ENCODE results near the gene FGF18.
A peak's percentile ranks its signal among the peaks of the same experiment; 100 is the strongest.
"Not testable (repeated sequence)": the region's sequence is repeated elsewhere in the genome, so short reads cannot be mapped to it uniquely, and the experiment has no call there.

The FGF18 gene

DNA sequence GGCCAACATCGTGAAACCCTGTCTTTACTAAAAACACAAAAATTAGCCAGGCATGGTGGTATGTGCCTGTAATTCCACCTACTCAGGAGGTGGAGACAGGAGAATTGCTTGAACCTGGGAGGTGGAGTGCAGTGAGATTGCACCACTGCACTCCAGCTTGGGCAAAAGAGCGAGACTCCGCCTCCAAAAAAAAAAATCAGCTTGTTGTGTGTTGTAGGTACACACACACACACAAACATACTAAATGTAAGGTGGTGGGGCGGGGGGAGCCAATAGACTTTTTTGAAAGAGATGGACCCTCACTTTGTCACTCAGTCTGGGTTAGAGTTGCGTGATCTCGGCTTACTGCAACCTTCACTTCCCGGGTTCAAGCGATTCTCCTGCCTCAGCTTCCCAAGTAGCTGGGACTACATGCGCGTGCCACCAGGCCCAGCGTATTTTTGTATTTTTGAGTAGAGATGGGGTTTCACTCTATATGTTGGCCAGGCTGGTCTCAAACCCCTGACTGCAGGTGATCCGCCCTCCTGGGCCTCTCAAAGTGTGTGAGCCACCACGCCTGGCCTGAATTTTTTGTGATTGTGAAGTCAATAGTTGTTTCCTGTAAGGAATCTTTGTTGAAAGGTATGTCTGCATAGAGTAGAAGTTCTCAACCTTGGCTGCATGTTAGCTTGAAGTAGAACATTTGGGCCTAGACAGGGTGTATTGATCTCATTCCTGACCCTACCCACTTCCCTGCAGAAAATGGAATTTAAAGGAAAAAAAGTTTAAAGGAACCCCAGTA lies 18.1 kb upstream of the FGF18 start:
- DNase-seq = no peak

DNA sequence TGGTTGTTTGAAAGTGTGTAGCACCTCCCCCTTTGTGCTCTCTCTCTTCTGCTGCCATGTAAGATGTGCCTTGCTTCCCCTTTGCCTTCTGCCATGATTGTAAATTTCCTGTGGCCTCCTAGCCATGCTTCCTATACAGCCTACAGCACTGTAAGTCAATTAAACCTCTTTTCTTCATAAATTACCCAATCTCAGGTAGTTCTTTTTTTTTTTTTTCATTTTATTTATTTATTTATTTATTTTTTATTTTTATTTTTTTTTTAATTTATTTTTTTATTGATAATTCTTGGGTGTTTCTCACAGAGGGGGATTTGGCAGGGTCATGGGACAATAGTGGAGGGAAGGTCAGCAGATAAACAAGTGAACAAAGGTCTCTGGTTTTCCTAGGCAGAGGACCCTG lies 16.7 kb upstream of the FGF18 start:
- not testable (repeated sequence) for DNase-seq

- DNase-seq = no peak
Observed at GRCh38 chr5:171405615-171406014, 13.8 kb upstream of the FGF18 start.

DNA sequence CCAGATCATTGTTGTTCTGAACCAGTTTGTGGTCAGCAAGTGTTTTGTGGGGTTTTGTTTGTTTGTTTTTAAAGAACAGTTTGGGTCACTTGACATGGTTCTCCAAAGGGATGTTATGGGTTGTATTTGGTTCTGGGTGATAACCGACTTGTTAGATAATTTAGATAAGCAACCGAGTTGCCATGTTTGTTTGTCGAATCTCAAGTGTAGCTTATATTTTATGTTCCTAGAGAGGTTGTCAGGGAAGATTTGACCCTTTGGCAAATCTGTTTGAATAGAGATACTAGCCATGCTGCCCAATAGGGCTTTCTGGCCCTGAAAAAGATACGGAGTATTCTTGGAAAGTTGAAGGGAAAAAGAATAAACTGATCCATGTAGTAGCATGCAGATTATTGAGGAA lies 12.2 kb upstream of the FGF18 start:
- no peak for DNase-seq

DNA sequence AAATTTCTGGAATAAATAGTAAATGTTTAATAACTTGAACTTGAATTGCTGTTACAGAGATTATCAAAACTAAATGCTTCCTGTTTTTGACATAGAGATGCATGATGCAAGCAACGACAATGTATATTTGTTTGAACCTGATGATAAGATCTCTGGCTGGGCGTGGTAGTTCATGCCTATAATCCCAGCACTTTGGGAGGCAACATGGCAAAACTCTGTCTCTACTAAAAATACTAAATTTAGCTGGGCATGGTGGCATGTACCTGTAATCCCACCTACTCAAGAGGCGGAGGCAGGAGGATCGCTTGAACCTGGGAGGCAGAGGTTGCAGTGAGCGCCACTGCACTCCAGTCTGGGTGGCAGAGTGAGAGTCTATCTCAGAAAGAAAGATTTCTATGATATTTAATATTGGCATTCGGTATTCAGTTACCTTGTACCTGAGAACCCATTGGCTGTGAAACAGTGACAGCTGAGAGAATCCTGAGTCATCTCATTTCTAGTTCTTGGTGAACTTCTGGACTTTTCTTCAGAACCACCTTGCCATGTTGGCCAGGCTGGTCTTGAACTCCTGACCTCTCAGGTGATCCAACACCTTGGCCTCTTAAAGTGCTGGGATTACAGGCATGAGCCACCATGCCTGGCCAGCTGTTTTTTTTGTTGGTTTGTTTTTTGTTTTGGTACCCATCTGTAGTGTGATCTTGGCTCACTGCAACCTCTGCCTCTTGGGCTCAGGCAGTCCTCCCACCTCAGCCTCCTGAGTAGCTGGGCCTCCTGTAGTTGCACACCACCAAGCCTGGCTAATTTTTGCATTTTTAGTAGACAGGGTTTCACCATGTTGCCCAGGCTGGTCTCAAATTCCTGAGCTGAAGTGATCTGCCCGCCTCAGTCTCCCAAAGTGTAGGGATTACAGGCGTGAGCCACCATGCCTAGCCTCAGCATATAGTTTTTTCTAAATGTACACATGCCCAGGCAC lies 10.0 kb upstream of the FGF18 start:
- DNase-seq = no peak

GRCh38 chr5:171410181-171410580 lies 9.3 kb upstream of the FGF18 start:
- no peak for DNase-seq

DNA sequence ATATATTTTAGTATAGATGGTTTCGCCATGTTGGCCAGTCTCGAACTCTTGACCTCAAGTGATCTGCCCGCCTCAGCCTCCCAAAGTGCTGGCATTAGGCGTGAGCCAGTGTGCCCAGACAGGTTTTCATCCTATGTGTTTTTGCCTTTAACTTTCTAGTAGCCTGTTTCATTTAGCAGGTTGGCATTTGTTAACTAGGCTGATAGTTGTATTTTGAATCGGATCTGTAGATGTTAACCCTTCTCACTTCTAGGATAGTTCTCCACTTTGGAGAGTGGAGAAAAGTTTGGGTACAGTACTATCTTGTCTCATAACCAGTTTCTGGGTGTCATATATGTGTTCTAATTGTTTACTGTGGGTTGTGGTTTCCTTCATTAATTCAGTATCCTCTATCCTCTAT lies 7.3 kb upstream of the FGF18 start:
- no peak for DNase-seq

- DNase-seq = no peak
Observed at GRCh38 chr5:171413153-171413910, 6.1 kb upstream of the FGF18 start.

GRCh38 chr5:171413993-171414392 lies 5.5 kb upstream of the FGF18 start:
- DNase-seq = not testable (repeated sequence)

DNA sequence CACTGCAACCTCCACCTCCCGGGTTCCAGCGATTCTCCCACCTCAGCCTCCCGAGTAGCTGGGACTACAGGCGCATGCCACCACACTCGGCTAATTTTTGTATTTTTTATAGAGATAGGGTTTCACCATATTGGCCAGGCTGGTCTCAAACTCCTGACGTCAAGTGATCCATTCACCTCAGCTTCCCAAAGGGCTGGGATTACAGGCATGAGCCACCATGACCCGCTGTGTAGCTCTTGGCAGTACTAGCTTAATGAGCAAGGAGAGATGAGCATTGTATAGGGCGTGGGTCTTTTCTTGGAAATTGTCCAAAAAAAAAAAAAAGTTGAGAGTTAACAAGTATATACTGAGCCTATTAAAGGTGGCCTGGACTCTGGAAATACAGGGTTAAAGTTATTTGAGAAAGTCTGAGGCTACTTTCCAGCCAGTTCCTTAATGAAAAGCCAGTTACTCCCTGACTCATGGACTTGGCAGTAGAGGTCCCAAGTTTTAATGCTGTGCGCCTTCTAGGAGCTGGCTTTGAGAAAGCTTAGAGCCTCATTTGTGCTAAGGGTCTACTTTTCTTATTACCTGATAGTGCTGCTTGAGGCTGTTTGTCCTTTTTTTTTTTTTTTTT lies 4.2 kb upstream of the FGF18 start:
- no peak for DNase-seq

DNA sequence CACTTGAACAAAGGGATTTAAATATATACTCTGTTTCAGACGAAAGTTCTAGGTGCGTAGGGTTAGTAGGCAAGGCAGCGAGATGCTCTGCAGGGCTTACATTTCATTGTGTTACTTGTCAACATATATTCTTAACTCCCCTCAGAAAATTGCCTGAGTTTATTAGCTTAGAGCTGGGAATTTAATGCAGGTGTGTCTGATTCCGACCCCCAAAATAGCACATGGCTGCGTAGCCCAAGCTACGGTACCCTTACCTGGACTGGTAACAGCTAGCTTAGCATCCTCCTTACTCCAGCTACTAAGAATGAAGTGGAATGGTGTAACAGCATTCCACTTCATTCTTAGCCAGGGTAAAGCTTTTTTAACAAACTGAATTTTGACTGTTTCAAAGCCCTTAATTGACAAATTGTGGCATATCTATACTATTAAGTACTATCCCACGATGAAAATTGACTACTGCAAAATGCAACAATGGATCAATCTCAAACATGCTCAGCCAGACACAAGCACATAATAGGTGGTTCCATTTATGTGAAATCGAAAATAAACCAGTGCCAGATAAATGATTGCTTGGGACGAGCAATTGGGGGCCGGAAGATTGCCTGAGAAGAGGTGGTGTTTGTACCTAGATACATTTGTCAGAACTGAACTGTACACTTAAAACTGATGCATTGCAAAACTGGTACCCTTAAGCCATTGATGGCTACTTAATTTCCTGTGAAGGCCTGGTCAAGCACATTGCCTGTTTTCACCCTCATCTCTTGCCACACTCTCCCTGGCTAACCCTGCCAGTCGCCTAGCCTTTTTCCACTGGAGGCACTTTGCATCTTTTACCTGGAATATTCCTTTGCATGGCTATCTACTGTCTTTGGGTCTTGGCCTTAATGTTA lies 3.0 kb upstream of the FGF18 start:
- no peak for DNase-seq

DNA sequence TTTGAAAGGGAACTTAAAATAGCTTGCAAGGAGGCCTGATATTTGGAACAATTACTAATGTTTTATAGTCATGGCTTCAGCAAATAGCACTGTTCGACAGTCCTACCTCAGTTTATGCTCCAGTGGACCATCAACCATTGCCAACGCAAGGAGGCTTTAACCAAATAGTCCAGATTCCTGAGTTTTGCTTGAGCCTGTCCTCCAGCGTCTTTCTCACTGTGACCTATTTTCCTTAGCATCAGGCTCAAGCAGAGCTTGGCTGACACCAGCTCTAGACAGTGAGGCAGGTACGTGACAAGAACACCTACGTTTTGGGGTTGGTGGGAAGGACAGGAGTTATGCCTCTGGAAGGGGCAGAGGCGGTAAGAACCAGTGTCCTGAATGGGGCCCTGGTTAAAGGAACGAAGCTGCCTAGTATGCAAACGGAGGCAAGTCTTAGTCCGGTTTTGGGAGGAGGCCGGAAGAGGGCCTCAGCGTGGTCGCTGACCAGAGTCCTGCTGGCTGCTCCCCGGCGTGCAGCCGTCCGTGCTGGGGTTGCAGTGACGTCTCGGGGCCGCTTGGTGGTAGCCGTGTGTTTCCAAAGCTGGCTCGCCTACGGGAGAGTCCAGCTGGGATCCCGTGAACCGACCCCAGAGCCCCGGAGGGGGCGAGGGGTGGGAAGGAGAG lies 998 bp upstream of the FGF18 start:
- DNase-seq = peak; percentile 83

- DNase-seq = no peak
Observed at GRCh38 chr5:171419688-171420430, 412 bp downstream of the FGF18 start.

DNA sequence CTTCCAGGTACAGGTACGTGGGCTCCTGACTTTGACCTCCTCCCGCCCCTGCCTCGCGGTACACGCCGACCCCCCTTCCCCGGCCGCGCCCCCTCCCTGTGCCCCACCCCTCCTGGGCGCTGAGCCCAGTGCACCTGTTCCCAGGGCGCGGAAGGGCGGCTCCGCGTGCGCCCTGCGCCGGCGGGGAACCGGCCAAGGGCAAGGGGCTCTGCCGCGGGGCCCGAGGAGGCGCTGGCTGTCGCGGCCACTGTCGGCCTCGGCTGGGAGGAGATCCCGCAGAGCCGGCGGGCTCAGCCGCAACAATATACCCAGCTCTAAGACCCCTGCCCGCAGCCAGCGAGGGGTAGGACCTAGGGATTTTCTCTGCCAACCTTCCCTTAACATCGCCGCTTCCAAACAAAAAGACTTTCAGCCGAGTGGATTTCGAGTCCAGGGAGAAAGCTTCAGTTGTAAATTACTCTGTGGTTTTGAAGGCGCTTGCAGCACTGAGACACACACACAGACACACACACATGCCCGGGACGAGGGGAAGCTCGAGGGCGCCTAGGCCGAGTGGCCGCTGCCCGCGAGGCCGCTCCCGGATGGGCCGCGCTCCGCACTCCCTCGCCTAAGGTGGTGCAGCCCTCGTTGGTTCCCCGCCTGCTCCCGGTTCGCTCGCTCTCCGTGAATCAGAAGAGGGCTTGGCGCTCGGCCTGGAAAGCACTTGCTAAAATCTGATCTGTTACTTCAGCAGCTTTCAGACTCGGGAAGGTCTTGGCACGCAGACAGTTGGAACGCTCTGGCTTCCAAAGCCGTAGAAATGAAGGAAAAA lies 1.2 kb downstream of the FGF18 start:
- DNase-seq = no peak

DNA sequence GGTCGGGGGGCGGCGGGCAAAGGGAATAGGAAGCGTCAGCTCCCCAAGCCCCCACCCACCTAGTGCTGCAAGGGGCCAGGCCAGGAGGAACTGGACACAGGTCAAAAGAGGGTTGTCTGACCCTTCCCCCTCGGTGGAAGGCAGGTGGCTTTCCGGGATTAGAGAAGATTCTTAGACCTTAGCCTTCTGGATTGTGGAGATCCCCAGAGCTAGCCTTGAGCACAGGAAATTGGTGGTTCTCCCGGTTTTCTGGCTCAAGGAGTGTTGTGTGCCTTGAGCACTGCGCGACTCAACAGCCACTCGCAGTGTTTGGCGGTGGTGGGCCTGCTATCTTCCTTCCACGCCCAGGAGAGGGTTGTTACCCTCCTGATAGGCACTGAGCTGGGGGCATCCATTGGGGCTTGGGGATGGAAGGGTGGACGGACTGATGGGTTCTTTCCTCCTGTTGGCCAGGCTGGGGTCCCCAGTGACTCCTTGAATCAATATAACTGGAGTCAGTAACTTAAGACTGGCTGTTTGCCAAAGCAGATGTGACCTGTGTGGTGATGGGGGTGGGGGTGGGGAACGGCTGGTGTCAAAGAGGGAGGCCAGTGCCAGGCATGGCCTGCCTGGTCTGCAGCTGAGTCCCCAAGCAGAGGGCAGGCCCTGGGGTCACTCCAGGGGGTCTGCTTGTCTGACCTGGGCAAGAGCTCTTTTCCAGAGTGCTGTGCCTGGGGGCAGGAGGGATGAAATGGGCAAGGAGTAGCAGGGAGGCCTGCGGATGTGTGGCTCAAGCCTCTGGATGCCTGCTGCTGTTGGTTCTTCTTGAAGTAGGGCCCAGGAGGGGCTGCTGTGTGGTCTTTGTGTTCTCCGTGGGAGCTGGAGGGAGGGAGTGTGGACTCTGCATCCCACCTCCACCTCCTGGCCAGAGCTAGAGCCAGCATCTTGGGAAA lies 2.1 kb downstream of the FGF18 start:
- no peak for DNase-seq

GRCh38 chr5:171422495-171422894 lies 3.0 kb downstream of the FGF18 start:
- DNase-seq = no peak

GRCh38 chr5:171422902-171423663 lies 3.6 kb downstream of the FGF18 start:
- DNase-seq = no peak

DNA sequence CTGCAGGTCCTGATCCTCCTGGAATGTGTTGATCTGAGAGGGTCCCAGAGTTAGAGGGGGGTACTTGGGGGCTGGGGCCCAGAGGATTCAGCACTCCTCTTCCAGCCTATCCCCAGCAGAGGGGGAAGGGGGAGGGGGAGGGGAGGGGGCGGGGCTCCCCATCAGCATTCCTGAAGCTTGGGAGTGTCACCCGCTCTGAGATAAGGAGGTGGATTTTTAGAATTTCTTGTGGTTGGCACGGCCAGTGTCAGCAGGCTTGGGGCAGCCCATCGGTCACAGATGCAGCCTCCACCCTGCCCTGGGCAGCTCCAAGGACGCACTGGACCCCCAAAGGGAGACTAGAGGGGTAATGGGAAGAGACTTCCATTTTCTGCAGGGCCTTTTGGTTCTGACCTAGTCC lies 5.3 kb downstream of the FGF18 start:
- no peak for DNase-seq
